DOHH2 (cell line): ENCODE data around the gene C2orf74.

Source experiments
- H3F3A ChIP-seq: fragments of 200-600 bp; sonication (generic), shearing (Covaris generic); 2 replicates; pipeline ENCODE4 v1.6.0; 2016; ENCODE audit warnings: antibody characterized with exemption, mild to moderate bottlenecking; ENCODE audit not compliant: control insufficient read depth, insufficient read depth
- H3K27ac ChIP-seq: fragments of 200-600 bp; sonication (generic); 2 replicates; pipeline ENCODE4 v1.5.1; 2014; ENCODE audit warnings: low read depth, mild to moderate bottlenecking, low read length, moderate library complexity
- H3K27me3 ChIP-seq: fragments of 200-600 bp; sonication (generic); 2 replicates; pipeline ENCODE4 v1.6.1; 2014; ENCODE audit warnings: mild to moderate bottlenecking, low read length, mixed read lengths; ENCODE audit not compliant: control insufficient read depth
- H3K36me3 ChIP-seq: fragments of 200-600 bp; sonication (generic); 2 replicates; pipeline ENCODE4 v1.6.1; 2014; ENCODE audit warnings: mild to moderate bottlenecking, low read length, moderate library complexity, mixed read lengths; ENCODE audit not compliant: control insufficient read depth
- H3K4me1 ChIP-seq: fragments of 200-600 bp; sonication (generic); 2 replicates; pipeline ENCODE4 v1.6.1; 2014; ENCODE audit warnings: mild to moderate bottlenecking, low read length, mixed read lengths; ENCODE audit not compliant: control insufficient read depth
- H3K4me2 ChIP-seq: fragments of 200-600 bp; sonication (generic); 2 replicates; pipeline ENCODE4 v1.6.0; 2014; ENCODE audit warnings: mild to moderate bottlenecking, low read length, moderate library complexity
- H3K4me3 ChIP-seq: fragments of 200-600 bp; sonication (generic); 2 replicates; pipeline ENCODE4 v1.5.1; 2014; ENCODE audit warnings: mild to moderate bottlenecking, low read length, mixed read lengths
- H3K79me2 ChIP-seq: fragments of 200-600 bp; sonication (generic); 2 replicates; pipeline ENCODE4 v1.6.1; 2014; ENCODE audit warnings: mild to moderate bottlenecking, low read length, mixed read lengths; ENCODE audit not compliant: control insufficient read depth
- H3K9me2 ChIP-seq: fragments of 200-600 bp; sonication (generic); replicated peaks from 2 replicates; pipeline ENCODE4 v1.6.1; 2014; ENCODE audit warnings: mild to moderate bottlenecking, low read length, mixed read lengths; ENCODE audit not compliant: control insufficient read depth
- H3K9me3 ChIP-seq: fragments of 200-600 bp; sonication (generic); 2 replicates; pipeline ENCODE4 v1.6.1; 2014; ENCODE audit warnings: antibody characterized with exemption, low read length, mixed read lengths; ENCODE audit not compliant: control insufficient read depth, insufficient read depth
- H4K20me1 ChIP-seq: fragments of 200-600 bp; sonication (generic); 2 replicates; pipeline ENCODE4 v1.6.0; 2014; ENCODE audit warnings: low read depth, mild to moderate bottlenecking, antibody characterized with exemption, low read length, moderate library complexity; ENCODE audit not compliant: control insufficient read depth, insufficient read depth
- EZH2phosphoT487 ChIP-seq: fragments of 200-600 bp; sonication (generic); IDR thresholded peaks from 2 replicates; pipeline ENCODE4 v1.6.1; 2017; ENCODE audit warnings: borderline replicate concordance, mild to moderate bottlenecking, antibody characterized with exemption, low read length, moderate library complexity, mixed read lengths
- TF ChIP-seq, protein P1 (sequence below): fragments of 200-600 bp; sonication (generic); IDR thresholded peaks from one replicate; pipeline ENCODE4 v1.5.1; 2014; ENCODE audit warnings: antibody characterized with exemption, mild to moderate bottlenecking, low read depth, low read length; ENCODE audit not compliant: poor library complexity, severe bottlenecking

The C2orf74 gene

DNA sequence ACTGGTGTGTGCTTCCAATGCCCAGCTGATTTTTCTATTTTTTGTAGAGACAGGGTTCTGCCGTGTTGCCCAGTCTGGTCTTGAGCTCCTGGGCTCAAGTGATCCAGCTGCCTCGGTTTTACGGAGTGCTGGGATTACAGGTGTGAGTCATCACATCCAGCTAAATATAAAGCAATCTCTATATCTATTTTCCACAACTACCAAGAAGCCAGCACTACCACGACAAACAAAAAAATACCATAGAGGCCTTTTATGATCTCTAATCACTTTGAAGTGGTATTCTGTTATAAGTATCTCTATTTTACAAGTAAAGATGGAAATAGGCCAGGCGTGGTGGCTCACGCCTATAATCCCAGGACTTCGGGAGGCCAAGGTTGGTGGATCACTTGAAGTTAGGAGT lies 34.7 kb downstream of the C2orf74 start:
- no peaks in the 10 kb centered on the region for H4K20me1 ChIP-seq
- H3K4me2 ChIP-seq, result no peak overlapping the region
- H3K36me3 ChIP-seq, result peaks cover 43% of the 10 kb centered on the region
- no peaks in the 10 kb centered on the region for H3K9me2 ChIP-seq
- H3K27me3 ChIP-seq, result no peaks in the 10 kb centered on the region
- no peaks in the 10 kb centered on the region for H3K9me3 ChIP-seq
- H3K27ac ChIP-seq, result no peak overlapping the region
- no peaks in the 10 kb centered on the region for H3K79me2 ChIP-seq
- no peak overlapping the region for H3K4me3 ChIP-seq
- H3F3A ChIP-seq, result peaks cover 15% of the 10 kb centered on the region
- no peaks in the 10 kb centered on the region for H3K4me1 ChIP-seq
- TF ChIP-seq, protein P1, sequence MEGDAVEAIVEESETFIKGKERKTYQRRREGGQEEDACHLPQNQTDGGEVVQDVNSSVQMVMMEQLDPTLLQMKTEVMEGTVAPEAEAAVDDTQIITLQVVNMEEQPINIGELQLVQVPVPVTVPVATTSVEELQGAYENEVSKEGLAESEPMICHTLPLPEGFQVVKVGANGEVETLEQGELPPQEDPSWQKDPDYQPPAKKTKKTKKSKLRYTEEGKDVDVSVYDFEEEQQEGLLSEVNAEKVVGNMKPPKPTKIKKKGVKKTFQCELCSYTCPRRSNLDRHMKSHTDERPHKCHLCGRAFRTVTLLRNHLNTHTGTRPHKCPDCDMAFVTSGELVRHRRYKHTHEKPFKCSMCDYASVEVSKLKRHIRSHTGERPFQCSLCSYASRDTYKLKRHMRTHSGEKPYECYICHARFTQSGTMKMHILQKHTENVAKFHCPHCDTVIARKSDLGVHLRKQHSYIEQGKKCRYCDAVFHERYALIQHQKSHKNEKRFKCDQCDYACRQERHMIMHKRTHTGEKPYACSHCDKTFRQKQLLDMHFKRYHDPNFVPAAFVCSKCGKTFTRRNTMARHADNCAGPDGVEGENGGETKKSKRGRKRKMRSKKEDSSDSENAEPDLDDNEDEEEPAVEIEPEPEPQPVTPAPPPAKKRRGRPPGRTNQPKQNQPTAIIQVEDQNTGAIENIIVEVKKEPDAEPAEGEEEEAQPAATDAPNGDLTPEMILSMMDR, result no peak
- TF ChIP-seq EZH2phosphoT487, result no peak

DNA sequence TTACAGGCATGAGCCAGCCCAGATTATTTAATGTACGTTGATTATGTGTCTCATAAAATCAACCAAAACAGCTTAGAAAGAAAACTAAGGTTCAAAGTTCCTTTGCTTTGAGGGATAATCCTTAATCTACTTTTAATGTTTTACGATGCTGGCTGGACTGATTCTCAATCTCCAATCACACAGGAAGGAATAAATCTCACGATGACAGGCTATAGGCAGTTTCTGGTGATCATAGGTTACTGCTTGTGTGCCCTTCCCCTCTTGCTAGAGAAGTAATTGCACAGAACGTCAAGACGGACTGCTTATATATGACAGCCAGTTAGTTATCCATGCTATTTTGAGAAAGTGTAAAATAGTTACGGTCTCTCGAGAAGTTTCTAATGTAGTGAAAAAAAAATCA lies 43.1 kb downstream of the C2orf74 start:
- H3K9me2 ChIP-seq, result no peaks in the 10 kb centered on the region
- H3K4me3 ChIP-seq, result no peak overlapping the region
- no peak overlapping the region for H3K4me2 ChIP-seq
- H3K27me3 ChIP-seq, result no peaks in the 10 kb centered on the region
- no peak for TF ChIP-seq EZH2phosphoT487
- TF ChIP-seq, protein P1, result no peak
- H3K79me2 ChIP-seq, result no peaks in the 10 kb centered on the region
- H3K36me3 ChIP-seq, result peaks cover 92% of the 10 kb centered on the region
- H3K9me3 ChIP-seq, result no peaks in the 10 kb centered on the region
- H3K27ac ChIP-seq, result no peak overlapping the region
- peaks cover 17% of the 10 kb centered on the region; the same call in 1 of the 2 replicates for H3F3A ChIP-seq
- no peaks in the 10 kb centered on the region for H3K4me1 ChIP-seq
- H4K20me1 ChIP-seq, result no peaks in the 10 kb centered on the region

DNA sequence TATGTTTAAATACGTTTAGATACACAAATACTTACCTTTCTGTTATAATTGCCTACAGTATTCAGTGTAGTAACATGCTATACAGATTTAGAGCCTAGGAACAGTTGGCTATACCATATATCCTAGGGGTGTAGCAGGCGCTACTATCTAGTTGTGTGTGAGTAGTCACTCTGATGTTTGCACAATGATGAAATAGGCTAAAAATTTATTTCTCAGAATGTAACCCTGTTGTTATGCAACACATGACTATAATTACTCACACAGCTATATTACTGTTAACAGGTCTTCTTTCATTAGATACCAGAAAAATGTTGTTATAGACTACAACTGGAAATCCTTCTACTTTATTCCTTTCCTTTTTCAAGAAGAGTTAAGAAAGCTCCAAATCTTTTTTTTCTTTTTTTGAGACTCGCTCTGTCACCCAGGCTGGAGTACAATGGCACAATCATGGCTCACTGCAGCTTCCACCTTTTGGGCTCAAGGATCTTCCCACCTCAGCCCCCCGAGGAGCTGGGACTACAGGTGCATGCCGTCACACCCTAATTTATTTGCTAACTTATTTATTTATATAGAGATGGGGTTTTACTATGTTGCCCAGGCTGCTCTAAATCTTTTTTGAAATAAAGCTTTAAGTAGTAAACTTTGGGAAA lies 48.5 kb downstream of the C2orf74 start:
- Histone ChIP-seq H4K20me1 (no peaks in the 10 kb centered on the region), H3K4me3 (no peak overlapping the region), H3K36me3 (peaks cover 89% of the 10 kb centered on the region), H3K79me2 (no peaks in the 10 kb centered on the region), H3K4me1 (no peaks in the 10 kb centered on the region), H3K9me3 (no peaks in the 10 kb centered on the region), H3K27ac (no peak overlapping the region), H3F3A (peaks cover 5% of the 10 kb centered on the region; the same call in 1 of the 2 replicates), H3K27me3 (no peaks in the 10 kb centered on the region), H3K4me2 (no peak overlapping the region), H3K9me2 (no peaks in the 10 kb centered on the region)
- TF ChIP-seq, protein P1, result no peak
- TF ChIP-seq EZH2phosphoT487, result no peak
